AG04449 (cell line): ENCODE data around the gene SDK2.

ENCODE experiments used
- CTCF ChIA-PET: fragments of 350-600 bp; formaldehyde crosslinking; extraction: SDS; loops from one replicate; lab custom pipeline; 2021; ENCODE audit warnings: antibody characterized with exemption; lab: Yijun Ruan, JAX
- POLR2A ChIA-PET: fragments of 400-600, 350-600 bp; formaldehyde crosslinking; extraction: SDS; loops from one replicate; lab custom pipeline; 2020; ENCODE audit warnings: antibody characterized with exemption, inconsistent platforms; lab: Yijun Ruan, JAX
- DNase-seq: peaks from one replicate; pipeline ENCODE4 v3.0.0-alpha.2; 2010; ENCODE audit warnings: low read depth, low spot score
- H3K4me3 ChIP-seq: 2 replicates; pipeline ENCODE4 v1.5.1; 2011; ENCODE audit warnings: low read depth, mild to moderate bottlenecking, control low read depth, low read length
- TF ChIP-seq, protein P1 (sequence below): IDR thresholded peaks from one replicate; pipeline ENCODE4 v1.5.1; 2011; ENCODE audit warnings: mild to moderate bottlenecking, moderate library complexity, low read length, control low read depth, inconsistent platforms; ENCODE audit not compliant: insufficient read depth; ENCODE audit errors: missing control alignments

Gene SDK2

GRCh38 chr17:73357318-73357717 is 286.9 kb downstream of the SDK2 start:
- no peak overlapping the region for H3K4me3 ChIP-seq
- TF ChIP-seq, protein P1, sequence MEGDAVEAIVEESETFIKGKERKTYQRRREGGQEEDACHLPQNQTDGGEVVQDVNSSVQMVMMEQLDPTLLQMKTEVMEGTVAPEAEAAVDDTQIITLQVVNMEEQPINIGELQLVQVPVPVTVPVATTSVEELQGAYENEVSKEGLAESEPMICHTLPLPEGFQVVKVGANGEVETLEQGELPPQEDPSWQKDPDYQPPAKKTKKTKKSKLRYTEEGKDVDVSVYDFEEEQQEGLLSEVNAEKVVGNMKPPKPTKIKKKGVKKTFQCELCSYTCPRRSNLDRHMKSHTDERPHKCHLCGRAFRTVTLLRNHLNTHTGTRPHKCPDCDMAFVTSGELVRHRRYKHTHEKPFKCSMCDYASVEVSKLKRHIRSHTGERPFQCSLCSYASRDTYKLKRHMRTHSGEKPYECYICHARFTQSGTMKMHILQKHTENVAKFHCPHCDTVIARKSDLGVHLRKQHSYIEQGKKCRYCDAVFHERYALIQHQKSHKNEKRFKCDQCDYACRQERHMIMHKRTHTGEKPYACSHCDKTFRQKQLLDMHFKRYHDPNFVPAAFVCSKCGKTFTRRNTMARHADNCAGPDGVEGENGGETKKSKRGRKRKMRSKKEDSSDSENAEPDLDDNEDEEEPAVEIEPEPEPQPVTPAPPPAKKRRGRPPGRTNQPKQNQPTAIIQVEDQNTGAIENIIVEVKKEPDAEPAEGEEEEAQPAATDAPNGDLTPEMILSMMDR: no peak
- POLR2A ChIA-PET: no interaction called here
- no peak for DNase-seq
- CTCF ChIA-PET: interaction anchor here (0.9 to 3.8 kb wide), 3 partner anchors 12 to 103 kb away, joined by 3 to 28 read pairs (median 20); no protein-coding TSS in a partner anchor

DNA sequence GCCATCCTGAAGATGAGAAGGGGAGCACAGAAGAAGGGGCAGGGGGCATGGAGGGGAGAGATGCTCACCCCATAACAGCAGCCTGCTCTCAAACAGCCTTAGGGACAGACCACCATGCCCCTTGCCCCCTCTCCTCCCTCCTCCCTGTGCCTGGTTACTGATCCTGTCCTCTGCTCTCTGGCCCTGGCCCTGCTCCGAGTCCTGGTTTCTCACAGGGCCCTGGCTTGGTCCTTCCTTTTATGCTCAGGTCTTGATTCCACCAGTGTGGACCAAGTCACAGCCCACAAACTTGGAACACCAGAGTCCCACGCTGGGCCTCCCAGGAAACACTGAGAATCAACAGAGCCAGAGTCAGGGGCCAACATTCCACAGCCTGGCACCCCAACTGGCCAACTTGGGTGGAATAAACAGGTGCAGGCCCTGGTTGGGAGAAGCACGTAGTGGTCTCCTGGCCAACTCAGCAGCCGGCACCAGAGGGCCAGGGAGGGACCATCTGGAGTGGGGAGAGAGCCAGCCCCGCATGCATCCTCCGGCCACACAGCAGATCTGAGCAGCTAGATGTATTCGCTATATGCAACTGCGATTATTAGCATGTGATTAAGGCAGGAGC is 287.6 kb downstream of the SDK2 start:
- H3K4me3 ChIP-seq: no peak overlapping the region
- ChIA-PET CTCF (interaction anchor here (0.9 to 3.8 kb wide), 4 partner anchors 8 to 102 kb away, joined by 3 to 28 read pairs (median 12); no protein-coding TSS in a partner anchor), POLR2A (no interaction called here)
- no peak for DNase-seq
- TF ChIP-seq, protein P1: no peak

DNA sequence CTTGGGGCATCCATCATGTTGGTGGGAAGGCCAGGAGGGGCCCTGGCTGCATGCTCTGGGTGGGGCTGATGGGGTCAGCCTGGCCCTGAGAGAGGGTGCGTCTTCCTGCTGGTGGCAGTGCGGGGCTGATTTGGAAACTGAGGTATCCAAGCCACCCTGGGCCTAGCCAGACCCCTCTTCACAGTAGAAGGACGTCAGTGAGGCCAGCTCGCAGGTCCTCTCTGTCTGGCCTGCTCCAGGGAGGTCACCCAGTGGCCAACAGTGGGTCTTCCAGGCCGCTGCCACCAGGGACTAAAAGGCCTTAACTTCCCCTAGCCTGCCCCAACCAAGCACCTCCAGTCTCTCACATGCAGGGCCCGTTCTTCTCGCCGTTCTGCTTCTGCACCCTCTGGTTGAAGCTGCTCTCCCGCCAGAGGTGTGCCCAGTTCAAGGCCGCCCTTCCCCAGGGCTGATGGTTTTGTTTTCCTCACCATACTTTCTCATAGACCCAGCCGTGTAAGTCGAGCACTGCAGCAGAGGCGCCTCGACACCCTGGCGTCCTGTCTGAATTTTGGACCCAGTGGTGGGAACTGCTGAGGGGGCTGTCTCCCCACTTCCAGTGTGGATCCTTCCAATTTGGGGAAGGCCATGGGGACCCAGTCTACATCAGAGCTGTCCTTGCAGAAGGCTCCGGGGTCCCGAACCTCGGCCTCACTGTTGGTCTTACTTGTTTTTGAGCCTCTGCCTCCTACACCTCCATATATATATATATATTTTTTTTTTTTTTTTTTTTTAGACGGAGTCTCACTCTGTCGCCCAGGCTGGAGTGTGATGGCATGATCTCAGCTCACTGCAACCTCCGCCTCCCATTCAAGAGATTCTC is 289.6 kb downstream of the SDK2 start:
- DNase-seq: no peak
- CTCF ChIA-PET: interaction anchor here (0.9 to 3.8 kb wide), 3 partner anchors 13 to 100 kb away, joined by 3 to 28 read pairs (median 20); no protein-coding TSS in a partner anchor
- POLR2A ChIA-PET: no interaction called here

GRCh38 chr17:73352261-73352660 is 292.0 kb downstream of the SDK2 start:
- H3K4me3 ChIP-seq: no peak overlapping the region
- DNase-seq: no peak
- ChIA-PET CTCF (interaction anchor here (1.0 to 1.6 kb wide), 2 partner anchors 18 to 40 kb away, joined by 3 to 5 read pairs; partner anchors contain the start of gene CDC42EP4), POLR2A (no interaction called here)
- TF ChIP-seq, protein P1: no peak

More for the DNA sequence above, 289.6 kb downstream of the SDK2 start:
- TF ChIP-seq, protein P1: no peak
- H3K4me3 ChIP-seq: no peak overlapping the region

DNA sequence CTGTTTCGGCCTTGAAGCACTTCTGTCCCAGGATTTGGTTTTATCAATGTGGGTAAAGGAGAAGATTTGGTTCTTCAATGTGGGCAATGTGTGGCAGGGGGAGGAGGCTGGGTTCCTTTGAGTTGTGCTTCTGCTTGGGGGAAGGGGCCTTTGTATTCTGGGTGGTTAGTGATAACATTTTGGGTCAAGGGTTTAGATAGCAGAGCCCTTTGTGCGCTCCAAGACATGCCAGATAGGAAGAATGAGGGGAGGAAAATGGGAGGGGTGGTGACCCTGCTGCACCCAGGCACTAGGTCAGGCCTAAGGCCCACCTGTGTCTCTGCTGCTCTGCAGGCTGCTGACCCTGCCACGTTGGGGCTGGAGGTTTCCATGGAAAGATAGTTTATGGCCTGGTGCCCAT is 292.5 kb downstream of the SDK2 start:
- ChIA-PET CTCF (interaction anchor here (1.0 to 1.6 kb wide), 3 partner anchors 11 to 40 kb away, joined by 3 to 5 read pairs (median 3); partner anchors contain the start of gene CDC42EP4), POLR2A (no interaction called here)
- no peak for DNase-seq
- TF ChIP-seq, protein P1: no peak
- H3K4me3 ChIP-seq: no peak overlapping the region

DNA sequence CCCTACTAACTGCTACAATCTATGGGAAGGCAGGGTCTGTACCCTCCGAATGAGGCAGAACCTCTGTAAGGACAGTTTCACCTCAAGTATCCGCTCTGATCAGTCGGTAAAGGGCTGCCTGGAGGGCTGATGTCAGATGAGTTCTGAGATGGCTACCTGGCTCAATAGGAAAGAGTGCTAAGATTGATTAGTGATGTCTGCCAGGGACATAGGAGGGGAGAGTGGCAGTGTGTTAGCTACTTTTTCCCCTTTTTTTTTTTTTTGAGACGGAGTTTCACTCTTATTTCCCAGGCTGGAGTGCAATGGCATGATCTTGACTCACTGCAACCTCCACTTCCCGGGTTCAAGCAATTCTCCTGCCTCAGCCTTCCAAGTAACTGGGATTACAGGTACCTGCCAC is 293.4 kb downstream of the SDK2 start:
- POLR2A ChIA-PET: no interaction called here

More for the DNA sequence above, 293.4 kb downstream of the SDK2 start:
- no peak overlapping the region for H3K4me3 ChIP-seq
- CTCF ChIA-PET: interaction anchor here (1.0 to 1.6 kb wide), 2 partner anchors 10 to 19 kb away, joined by 3 to 6 read pairs; no protein-coding TSS in a partner anchor
- no peak for DNase-seq
- TF ChIP-seq, protein P1: no peak
